GM13977 (cell line): ENCODE results near the gene ZNF618.

ENCODE experiments used
- DNase-seq: peaks from one replicate; pipeline ENCODE4 v3.0.0; 2012; ENCODE audit warnings: low spot score
- in situ Hi-C: fragments of 300-500 bp; cut with MboI; formaldehyde crosslinking; loops from one replicate; pipeline ENCODE4 v1.12.0; 2022; ENCODE audit warnings: low sequenced_read_pairs, low pct_unique_long_range_greater_than_20kb, mixed read lengths, inconsistent platforms; ENCODE audit not compliant: unreplicated experiment
- TF ChIP-seq, protein P1 (sequence below): IDR thresholded peaks from 2 replicates; pipeline ENCODE4 v1.5.1; 2012; ENCODE audit warnings: mild to moderate bottlenecking, control low read depth; ENCODE audit not compliant: insufficient read depth; ENCODE audit errors: extremely low read depth, missing control alignments

ZNF618 gene

DNA sequence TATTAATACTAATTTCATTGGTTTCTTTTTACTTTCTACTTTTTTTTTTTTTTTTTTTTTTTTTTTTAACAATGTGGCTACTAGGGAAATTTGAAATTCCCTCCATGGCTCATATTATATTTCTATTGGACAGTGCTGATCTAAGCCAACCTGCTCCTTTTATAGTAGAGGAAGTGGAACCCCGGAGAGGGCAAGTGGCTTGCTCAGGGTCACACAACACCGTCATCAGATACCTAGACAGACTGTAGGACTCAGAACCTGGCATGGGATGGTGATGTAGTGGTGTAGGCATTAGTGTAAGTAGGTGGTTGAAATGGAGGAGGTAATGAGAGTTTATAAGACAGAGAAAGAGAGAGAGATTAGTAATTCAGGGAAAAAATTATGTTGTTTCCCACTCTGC is 10.8 kb downstream of the ZNF618 start:
- TF ChIP-seq, protein P1, sequence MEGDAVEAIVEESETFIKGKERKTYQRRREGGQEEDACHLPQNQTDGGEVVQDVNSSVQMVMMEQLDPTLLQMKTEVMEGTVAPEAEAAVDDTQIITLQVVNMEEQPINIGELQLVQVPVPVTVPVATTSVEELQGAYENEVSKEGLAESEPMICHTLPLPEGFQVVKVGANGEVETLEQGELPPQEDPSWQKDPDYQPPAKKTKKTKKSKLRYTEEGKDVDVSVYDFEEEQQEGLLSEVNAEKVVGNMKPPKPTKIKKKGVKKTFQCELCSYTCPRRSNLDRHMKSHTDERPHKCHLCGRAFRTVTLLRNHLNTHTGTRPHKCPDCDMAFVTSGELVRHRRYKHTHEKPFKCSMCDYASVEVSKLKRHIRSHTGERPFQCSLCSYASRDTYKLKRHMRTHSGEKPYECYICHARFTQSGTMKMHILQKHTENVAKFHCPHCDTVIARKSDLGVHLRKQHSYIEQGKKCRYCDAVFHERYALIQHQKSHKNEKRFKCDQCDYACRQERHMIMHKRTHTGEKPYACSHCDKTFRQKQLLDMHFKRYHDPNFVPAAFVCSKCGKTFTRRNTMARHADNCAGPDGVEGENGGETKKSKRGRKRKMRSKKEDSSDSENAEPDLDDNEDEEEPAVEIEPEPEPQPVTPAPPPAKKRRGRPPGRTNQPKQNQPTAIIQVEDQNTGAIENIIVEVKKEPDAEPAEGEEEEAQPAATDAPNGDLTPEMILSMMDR: no peak
- in situ Hi-C loops: no loop called here
- no peak for DNase-seq

DNA sequence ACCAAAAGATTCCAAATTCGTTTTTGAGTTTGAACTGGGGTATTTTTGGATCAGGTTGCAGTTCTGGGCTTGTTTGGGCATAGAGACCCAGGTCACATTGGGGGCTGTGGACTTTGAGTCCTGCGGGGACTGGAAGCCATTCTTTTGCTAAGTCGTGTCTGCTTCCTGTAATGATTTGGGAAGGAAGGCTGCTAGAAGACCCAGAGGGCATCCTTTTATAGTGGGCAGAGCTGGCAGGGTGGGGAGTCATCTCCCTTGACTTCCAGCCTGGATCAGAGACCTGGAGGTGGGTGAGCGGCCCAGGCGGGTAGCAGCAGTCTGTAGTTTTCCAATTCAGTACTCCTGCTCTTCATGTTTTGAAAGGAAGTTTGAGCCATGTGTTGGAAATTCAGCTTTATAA is 11.3 kb downstream of the ZNF618 start:
- TF ChIP-seq, protein P1: no peak
- DNase-seq: no peak
- in situ Hi-C loops: no loop called here

DNA sequence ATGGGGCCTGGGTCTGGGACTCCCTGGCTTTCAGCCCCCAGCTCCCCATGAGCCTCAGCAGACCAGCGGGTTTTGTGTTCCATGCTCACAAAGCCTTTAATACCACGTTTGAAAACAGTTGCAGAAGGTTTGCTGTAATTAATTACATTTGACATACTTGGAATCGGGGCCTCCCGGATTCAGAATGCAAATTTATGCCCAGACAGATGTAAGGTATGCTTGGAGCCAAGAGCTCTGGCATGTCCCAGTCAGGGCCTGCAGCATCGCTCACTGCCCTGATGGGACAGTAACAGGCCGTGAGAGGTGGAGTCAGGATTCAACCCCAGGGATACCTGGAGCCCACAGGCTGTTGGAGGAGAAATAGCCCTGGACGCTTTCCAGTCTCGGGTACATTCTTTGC is 12.2 kb downstream of the ZNF618 start:
- TF ChIP-seq, protein P1: no peak
- no peak for DNase-seq
- in situ Hi-C loops: no loop called here

DNA sequence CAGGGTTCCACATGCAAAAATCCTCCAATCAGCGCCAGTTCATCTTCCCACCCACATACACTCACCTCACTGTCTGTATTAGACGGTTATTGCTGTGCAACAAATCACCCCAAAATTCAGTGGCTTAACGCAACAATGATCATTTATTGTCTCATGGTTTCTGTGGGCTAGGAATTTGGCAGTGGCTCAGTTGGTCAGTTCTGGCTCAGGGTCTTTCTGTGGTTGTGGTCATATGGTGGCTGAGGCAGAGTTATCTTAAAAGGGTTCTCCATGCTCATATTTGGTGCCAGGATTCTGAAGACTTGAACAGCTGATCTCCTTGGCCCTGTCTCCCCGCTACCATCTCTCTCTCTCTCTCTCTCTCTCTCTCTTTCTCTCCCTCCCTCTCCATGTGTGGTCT is 12.9 kb downstream of the ZNF618 start:
- no peak for DNase-seq
- TF ChIP-seq, protein P1: no peak
- in situ Hi-C loops: no loop called here

DNA sequence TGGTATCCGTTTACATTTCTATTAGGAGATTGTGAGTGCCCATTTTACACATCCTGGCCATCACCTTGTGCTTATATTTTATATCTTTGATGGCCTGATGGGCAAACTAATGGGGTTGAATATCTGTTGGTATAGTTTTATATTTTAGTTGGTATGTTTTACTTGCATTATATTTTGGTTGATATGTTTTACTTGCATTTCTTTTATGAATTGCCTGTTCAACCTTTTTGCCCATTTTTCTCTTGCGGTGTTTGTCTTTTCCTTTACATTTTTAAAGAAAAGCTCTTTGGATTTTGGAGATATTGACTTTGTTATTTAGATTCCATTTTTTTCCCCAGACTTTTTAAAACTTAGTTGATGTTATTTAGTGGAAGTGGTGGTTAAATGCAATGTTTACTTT is 14.6 kb downstream of the ZNF618 start:
- DNase-seq: no peak
- in situ Hi-C loops: no loop called here
- TF ChIP-seq, protein P1: no peak

DNA sequence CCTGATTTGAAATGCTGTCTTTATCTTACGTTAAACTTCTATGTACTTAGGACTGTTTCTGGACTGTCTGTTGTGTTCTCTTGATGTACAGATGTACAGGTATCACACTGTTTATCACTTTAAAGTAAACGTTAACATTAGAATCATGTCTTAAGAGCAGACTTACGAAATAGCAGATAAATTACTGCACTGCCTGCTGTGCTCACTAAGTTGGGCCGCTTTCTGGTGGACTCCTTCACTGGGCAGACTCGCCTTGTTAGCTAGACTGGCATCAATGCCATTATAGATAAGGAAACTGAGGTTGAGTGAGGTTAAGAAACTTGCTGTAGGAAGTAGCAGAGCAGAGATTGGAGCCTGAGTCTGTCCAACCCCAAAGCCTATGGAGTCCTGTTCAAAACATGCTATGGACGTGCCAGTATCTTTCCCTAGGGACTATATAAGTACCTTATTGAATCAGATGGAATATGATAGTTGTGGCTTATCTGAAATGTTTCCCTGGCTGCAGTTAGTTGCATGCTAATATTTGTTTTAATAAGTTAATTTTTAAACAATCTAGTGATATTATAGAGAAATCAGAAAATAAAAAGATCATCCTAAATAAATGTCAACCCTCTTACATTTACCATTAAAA is 16.9 kb downstream of the ZNF618 start:
- TF ChIP-seq, protein P1: no peak
- no peak for DNase-seq
- in situ Hi-C loops: no loop called here
